ENCODE data around the gene LRRC75B.
"Not testable (repeated sequence)": the region's sequence is repeated elsewhere in the genome, so short reads cannot be mapped to it uniquely, and the experiment has no call there.

Gene LRRC75B

DNA sequence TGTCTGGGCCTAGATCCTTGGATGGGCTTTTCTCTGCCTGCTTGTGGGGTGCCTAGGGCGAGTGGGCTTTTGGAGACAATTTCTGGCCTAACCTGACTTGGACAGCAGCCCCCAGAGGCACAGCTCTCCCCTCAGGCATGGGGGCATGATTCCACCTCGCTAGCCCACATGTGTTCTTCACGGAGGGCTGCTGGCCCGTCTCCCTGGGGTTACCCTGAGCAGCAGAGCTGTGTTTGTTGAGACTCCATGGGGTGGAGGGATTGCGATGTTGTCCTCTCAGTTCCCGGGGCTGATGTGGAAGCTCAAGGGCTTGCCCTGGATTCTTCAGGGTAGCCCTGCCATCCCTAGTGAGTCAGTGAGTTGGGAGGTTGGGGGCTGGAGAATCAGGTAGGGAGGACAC lies 2.4 kb upstream of the LRRC75B start:
- H3K27ac ChIP-seq: no peak overlapping the region
- no peak for DNase-seq (ENCODE audit: low spot score)
- no peak for TF ChIP-seq CTCF (IDR thresholded peaks at IDR 0.05)
- H3K4me3 ChIP-seq: no peak overlapping the region

DNA sequence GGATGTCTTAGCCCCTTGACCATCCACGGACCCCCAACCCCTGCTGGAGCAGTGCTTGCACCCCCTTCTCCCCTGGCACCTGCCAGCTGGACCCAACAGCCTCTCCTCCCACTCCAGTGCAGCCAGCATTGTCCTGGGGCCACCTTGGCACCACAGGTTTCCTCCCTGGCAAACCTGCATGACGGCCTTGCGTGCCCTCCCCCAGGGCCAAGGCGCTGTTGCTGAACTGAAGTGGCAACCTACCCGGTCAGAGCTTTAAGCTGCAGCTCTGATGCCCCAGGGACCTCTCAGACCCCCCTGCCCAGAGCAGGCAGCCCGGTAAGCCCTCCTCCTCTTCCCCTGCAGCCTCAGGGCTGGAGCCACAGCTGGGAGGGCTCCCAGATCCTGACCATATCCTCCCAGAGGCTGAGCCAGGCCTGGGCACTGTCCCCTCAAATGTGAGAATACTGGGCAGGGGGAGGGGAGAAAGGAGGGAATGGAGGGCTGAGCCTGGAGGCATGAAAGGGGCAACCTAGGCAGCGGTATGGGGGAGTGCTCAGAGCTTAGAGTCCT lies 1.8 kb upstream of the LRRC75B start:
- no peak for TF ChIP-seq CTCF (IDR thresholded peaks at IDR 0.05)
- H3K27ac ChIP-seq: no peak overlapping the region
- no peak for DNase-seq (ENCODE audit: low spot score)
- H3K4me3 ChIP-seq: no peak overlapping the region

DNA sequence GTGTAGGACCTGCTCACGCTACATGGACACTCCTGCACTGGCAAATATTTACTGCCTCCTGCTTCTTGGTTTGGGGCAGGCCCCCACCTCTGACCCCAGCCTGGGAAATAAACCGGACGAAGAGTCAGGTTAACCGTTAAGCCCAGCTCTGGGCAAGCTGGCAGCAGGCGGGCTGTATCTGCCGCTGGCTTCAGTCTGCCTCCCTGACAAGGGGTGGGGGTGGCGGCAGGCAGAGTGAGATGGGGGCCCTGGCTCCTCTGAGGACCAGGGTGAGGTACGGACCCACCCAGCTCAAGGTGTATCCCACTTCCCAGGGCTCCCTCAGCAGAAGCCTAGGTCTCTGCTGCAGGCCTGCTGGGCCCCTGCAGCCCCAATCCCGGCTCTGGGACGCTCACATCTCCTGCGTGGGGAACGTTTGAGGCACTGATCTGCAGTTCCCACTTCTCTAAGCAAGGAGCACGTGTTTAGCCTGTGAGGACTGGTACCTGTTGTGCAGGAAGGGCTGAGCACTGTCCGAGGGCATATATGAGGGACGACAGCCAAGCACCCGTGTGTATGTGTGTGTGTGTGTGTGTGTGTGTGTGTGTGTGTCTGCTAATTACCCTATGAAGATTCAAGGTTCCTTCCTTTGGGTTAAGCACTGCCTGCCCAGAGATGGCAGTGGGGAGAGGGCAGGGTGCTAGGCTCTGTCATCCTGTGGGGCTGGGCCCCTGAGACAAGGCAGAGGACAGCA lies 1.1 kb upstream of the LRRC75B start:
- H3K27ac ChIP-seq: peak overlapping the region in 1 of 2 donors; percentile 31
- no peak for DNase-seq (ENCODE audit: low spot score)

GRCh38 chr22:24593559-24593835 lies 624 bp upstream of the LRRC75B start:
- Histone ChIP-seq H3K27ac (peak overlapping the region; percentile 47 to 92), H3K4me3 (peak overlapping the region; percentile 91)
- not testable (repeated sequence) for DNase-seq (ENCODE audit: low spot score)

More for the DNA sequence above, 1.1 kb upstream of the LRRC75B start:
- no peak for TF ChIP-seq CTCF (IDR thresholded peaks at IDR 0.05)
- H3K4me3 ChIP-seq: no peak overlapping the region

DNA sequence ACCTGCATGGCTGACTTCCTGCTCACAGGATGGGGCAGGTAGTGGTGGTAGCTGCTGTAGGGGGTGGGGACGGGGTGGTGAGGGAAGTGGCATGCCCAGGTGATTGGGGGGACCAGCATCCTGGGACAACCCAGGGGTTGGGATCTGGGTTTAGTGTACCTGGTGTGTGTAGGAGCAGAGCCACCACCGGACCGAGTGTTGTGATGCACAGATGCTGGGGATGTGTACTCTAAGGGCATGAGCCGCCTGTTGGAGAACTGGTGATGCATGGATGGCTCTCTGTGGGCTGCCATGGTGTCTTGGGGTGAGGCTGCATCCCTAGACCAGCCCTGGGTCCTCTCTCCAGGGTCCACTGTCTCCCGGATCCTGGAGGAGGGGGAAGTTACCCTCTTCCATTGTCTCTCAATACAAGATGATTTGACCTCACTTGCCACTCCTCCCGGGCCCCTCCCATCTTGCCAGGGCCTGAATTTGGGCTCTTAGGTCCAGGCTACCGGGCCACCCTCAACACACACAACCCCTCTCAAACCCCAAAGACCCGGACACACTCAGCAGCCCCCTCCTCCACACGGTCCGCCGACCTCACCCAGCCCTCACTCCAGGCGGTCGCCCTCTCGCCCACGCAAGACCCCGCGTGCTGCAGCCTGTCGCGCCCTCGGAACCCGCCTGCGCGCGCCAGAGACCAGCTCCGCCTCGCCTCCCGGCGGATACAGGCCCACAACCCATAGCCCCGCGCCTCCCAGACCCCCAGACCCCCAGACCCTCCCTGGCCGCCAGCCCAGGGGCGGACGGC lies 619 bp downstream of the LRRC75B start:
- peak overlapping the region; percentile 47 to 92 for H3K27ac ChIP-seq
- DNase-seq (ENCODE audit: low spot score): peak; percentile 75
- no peak for TF ChIP-seq CTCF (IDR thresholded peaks at IDR 0.05)
- H3K4me3 ChIP-seq: peak overlapping the region; percentile 91

DNA sequence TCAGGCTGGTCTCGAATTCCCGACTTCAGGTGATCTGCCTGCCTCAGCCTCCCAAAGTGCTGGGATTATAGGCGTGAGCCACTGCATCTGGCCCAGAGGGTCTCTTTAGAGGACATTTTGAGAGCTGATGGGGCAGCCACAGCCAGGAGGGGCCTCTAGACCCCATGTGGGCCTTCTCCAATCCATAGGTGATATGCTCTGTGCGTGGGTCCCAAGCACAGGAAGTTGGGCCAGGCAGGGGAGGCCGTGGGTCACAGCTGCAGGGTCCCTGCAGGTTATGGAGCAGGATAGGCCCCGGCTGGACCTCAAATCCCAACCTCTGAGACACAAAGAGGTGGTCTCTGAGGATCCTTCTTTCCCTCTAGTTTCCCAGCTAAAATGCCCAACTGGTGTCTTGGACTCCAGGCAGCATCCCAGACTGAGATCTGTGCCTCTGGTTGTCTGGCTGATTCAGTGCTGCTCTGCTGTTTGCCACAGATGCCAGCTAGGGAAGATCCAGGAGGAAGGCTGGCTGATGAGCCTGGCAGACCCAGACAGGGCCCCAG lies 1.5 kb downstream of the LRRC75B start:
- no peak overlapping the region for H3K4me3 ChIP-seq

More for the DNA sequence above, 1.5 kb downstream of the LRRC75B start:
- TF ChIP-seq CTCF (IDR thresholded peaks at IDR 0.05): no peak
- peak overlapping the region in 1 of 2 donors; percentile 92 for H3K27ac ChIP-seq
- DNase-seq (ENCODE audit: low spot score): no peak

Data from coronary artery (tissue), 2 donors.